Stimulated activated naive CD4-positive, alpha-beta T cell treated with Interleukin-2 at 50 U/mL for 16 hours (primary cell): ENCODE measurements around the gene DBNDD1.
A peak's percentile ranks its signal among the peaks of the same experiment; 100 is the strongest.
"Not testable (repeated sequence)": the region's sequence is repeated elsewhere in the genome, so short reads cannot be mapped to it uniquely, and the experiment has no call there.

Experiments used
- DNase-seq: peaks from one replicate; lab custom pipeline; 2025; lab: John Stamatoyannopoulos, UW

Gene DBNDD1

DNA sequence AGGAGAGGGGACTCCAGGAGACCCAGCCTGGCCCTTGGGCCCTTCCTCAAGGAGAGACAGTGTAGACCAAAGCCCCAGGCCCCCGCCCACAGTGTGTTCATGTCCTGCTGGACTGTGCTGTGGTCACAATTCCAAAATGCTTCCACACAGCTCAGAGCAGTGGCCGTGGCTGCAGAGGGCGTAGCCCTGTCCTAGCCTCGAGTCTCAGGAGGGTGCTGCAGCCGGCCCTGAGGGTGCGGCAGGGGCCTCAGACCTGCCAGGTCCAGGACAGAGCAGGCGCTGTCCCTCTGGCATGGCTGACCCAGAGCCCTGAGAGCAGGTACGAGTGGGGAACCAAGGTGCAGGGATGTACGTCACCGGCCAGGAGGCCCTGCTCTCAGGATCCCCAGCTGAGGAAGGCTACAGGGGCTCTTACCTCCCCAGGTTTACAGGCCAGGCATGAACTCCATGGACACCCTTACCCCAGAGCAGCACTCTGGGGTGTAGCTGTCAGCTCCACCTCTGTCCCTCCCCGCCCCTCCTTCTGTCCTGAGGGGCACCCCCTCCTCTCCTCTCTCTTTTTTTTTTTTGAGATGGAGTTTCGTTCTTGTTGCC is 7.3 kb downstream of the DBNDD1 start:
- no peak for DNase-seq

DNA sequence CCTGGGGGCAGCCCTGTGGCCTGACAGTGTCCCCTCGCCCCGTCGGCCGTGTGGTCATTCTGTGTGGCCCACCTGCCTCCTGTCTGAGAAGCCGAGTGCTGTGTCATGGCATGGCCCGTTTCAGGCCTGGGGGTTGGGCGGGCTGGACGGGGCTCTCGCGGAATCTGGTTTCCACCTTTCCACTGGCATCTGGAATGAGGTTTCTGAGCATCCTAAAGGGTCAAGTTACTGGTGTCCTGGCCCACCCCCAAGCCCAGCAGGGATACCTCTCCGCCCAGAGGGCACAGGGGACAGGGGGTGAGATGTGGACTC is 7.8 kb downstream of the DBNDD1 start:
- DNase-seq, result no peak

DNA sequence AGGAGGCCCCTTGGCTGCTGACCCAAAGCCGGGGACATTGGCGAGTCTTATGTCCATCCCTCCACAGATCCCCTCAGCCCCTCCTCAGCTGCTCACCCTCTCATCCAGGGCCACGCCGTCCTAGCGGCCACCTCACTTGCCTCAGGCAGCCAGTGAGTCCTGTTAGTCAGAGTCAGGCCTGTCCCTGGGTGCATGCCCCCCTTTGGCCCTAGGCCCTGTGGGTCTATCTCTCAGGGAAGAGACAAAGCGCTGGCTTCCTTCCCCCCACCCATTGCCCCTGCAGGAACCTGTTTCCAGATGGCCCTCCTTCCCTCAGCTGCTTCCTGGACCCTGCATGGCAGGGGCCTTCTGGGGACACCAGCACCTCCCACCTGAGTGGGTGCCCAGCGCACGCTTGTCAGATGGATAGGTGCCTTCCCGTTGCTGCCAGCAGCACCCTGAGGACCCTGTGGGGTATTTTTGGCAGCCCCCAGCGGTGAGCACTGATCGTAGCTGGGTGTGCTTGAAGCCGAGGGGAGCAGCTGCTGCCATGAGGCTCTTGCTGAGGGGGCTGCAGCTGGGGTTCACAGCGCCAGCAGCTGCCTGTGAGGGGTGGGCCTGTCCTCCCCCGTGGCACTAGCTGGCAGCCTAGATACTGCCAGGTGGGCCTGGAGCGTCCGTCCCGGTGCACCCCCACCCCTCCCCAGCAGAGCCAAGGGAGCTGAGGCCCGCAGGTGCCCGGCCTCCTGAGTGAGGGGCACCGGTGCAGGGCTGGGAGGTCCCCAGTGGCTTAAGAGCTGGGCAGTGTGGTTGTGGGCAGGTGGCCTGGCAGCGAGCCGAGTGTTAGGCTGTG is 8.4 kb downstream of the DBNDD1 start:
- DNase-seq, result no peak

DNA sequence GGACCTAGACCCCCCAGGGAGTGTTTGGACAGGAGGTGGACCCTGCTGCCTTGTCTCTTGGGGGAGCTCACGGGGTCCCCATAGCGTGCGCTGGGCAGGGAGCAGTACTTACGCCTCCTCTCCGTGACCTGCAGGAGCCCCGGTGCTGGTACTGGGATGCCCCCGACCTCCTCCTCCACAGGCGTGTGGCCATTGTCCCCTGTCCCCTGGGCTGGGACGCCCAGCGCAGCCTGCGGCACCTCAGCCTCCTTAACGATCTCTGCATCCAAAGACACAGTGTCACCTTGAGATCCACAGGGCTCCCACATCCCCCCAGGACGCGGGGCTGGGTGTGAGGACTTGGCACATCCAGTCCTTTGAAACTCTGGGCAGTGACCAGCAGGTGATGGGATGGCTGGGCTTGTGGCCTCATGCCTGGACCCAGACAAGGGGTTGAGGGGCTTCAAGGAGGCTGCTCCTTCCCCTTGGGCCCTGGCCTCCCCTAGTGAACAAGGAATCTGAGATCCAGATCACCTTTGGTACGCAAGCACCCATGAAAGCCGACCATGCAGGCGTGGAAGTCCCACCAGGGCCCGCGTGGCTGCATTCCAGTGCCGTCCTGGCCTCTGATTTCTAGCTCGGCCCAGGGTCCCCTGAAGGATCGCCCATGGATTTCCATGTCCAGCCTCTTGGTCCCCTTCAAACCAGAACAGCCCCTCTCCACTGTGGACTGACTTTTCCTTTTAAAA is 9.9 kb downstream of the DBNDD1 start:
- DNase-seq, result no peak

DNA sequence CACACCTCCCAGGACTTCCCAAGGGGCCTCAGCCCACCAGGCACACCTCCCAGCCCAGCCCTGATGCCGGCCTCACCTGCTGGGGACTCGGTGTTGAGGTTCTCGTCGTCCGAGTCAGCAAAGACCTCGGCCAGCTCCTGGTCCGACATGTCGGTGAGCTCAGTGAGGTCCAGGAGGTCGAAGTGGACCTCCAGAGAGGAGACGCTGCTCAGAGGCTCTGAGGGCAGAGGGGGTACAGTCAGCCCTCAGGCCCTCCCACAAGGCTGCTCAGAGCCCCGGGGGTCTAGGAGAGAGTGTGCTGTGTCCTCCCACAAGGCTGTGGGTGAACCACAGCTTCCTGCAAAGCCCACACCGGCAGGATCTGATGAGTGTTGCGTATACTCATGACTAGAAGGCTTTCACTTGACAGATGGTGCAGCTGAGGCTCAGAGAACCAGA is 10.5 kb downstream of the DBNDD1 start:
- peak; percentile 63 for DNase-seq

DNA sequence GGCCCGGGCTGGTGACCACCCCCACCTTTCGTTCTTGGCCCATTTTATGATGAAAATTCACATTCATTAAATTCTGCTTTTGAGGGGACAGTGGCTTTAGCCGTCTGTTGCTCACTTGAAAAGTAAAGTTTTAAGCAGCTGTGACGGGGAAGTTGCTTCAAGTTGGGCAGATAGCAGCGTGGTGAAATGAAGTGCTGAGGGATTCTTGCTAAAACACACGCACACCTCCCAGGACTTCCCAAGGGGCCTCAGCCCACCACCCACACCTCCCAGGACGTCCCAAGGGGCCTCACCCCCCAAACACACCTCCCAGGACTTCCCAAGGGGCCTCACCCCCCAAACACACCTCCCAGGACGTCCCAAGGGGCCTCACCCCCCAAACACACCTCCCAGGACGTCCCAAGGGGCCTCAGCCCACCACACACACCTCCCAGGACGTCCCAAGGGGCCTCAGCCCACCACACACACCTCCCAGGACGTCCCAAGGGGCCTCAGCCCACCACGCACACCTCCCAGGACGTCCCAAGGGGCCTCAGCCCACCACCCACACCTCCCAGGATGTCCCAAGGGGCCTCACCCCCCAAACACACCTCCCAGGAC is 11.5 kb downstream of the DBNDD1 start:
- DNase-seq, result not testable (repeated sequence)

DNA sequence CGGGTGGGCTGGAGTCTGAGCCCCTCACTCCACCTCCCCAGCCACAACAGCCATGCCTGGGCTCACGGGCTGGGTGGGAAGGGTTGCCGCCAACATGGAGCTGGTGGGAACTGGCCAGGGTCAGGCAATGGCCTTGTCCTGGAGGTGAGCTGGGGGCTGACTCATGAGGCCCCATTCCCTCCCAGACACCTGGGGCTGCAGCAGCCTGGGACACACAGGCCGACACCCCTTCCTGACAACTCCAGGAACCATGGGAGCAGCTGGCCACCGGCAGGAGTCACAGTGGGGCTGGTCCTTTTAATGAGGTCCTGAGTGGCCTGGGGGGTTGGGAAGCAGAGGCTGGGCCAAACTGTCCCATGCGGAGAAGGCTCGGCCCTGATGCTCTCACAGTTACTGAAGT is 12.2 kb downstream of the DBNDD1 start:
- DNase-seq, result no peak

DNA sequence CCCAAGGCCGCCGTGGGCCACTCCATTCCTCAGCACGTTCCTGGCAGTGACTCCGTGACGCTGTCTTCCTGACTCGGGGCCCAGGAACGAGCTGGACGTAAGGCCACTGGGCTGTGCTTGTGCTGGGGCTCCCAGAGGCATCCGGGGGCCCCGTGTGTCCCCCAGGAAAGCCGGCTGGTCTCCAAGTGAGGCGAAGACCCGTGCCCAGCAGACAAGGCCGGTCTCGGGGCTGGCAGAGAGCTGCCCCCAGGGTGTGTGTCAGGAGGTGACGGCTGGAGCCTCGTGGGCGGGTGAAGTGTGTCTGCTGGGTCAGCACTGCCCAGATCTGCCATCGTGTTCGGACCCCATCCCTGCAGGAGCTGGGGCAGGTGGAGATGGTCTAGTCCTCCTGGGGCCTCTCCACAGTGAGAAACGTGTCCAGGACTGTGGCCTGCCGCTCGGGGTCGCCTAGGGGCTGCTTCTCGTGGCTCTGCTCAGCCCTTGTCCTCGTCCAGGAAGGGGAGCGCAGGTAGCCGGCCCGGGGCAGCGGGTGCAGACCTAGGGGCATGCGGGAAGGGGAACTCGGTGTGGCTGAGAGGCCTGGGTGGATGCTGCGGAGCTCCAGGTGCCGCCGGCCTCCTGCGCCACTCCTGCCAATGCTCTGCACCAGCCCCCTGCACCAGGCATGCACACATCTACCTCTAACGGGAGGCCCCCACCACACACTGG is 13.1 kb downstream of the DBNDD1 start:
- DNase-seq, result no peak

DNA sequence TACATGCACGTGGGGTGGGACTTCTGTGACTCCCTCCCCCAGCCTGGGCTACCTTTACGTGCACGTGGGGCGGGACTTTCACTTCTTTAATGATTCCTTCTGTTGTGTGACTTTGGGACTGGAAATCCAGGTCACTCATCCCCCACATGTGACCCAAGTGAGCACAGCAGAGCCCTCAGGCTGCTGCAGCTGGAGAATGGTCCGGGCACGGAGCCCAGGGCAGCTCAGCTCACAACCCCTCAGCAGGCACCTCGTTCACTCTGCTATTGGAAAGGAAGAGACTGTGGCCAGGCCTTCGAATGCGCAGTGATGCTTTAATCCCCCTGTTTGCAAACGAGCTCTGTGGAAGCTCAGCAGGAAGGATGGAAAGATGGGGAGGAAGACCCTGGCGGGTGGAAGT is 14.7 kb downstream of the DBNDD1 start:
- DNase-seq, result no peak

DNA sequence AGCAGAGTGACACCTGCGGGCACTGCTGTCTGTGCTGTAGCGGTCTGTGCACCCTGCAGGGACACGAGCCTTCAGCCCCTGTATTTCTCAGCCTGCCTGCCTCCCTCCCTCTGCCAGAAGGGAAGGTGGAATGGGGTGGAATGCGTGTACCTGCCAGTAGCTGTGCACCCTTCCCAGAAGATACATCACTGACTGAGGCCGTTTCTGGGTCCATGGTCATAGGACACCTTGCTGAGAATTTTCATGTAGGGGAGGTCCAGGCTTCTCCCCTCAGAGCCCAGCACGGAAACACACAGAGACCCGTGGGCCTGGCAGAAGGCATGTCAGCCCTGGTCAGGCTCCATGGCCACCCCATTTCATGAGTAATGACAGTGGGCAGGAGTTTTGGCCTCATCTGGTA is 16.5 kb downstream of the DBNDD1 start:
- no peak for DNase-seq

DNA sequence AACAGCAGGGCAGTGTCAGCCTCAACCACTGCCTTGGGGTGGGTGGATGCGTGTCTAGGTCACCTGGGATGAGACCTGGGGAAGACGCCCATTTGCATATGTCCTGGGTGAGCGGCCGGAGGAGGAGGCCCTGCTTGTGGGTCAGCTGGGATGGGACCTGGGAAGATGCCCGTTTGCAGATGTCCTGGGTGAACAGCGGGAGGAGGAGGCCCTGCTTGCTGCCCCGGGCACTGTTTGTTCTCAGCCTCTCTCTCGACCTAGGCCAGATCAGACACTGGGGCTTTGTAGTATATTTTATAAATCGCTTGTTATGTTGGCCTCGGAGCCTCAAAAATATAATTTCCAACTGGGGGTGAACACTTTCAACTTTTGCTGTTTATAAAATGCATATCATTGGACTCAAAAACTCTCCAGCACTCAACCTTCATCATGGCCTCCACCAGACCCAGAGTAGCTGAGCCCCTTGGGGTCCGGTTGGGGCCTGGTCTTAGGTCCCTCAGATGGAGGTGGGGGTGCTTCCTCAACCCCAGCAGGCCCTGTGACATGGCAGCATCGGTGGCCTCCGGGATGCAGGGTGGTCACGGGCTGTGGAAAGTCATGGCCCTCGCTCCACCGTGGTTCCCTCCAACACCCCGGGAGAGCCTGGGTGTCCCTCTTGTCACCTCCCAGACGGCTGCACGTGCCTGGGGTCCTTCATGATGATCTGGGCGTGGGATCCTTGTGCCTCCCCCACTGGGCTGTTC is 17.3 kb downstream of the DBNDD1 start:
- no peak for DNase-seq

DNA sequence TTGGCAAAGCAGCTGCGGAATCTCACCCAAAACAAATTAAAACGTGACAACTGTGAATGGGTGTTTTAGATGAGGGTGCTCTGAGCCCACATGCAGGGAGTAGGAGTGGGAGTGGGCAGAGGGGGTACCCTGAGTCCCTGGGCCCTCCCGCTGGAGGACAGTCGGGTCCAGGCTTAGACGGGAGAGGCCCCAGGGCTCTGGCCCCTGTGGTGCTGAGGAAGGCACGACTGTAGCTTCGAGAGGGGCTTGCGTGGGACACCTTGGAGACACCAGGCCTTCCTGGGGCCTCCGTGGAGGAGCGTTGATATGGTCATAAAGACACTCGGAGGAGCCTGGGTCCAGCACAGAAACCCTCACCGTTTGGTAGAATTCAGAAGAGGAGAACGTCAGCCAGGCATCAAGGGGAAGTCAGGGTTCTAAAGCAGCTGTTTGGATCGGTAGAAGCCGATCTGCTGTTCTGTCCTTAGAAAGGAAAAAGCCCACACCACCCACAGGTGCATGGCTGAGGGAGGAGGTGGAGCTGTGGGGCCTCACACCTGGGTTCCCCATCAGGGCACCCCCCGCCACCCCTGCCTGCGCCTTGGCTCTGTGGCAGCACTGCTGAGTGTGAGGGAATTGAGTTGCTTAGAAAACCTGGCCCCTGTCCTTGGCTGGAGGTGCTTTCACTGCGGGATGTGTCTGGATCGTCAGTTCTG is 18.4 kb downstream of the DBNDD1 start:
- no peak for DNase-seq

DNA sequence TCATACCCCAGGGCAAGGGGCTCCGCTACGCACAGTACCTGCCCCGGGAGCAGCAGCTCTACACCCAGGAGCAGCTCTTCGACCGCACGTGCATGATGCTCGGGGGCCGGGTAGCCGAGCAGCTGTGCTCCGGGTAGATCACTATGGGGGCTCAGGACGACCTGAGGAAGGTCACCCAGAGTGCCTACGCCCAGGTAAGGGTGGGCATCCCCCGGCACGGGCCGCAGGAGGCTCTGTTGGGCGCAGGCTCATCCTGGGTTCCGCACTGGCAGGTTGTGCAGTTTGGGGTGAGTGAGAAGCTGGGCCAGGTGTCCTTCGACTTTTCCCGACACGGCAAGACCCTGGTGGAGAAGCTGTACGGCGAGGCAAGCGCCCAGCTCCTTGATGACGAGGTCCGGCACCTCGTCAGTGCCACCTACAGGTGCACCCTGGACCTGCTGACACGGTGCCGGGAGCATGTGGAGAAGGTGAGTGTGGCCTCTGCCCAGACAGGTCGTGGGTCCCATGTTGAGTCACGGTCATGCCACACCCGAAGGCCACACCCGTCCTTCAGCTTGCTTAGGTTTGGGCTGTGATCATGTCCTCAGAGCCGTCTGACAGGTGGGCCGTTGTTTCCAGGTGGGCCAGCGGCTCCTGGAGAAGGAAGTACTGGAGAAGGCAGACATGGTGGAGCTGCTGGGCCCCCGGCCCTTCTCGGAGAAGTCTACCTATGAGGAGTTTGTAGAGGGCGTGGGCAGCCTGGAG is 19.3 kb downstream of the DBNDD1 start:
- no peak for DNase-seq

DNA sequence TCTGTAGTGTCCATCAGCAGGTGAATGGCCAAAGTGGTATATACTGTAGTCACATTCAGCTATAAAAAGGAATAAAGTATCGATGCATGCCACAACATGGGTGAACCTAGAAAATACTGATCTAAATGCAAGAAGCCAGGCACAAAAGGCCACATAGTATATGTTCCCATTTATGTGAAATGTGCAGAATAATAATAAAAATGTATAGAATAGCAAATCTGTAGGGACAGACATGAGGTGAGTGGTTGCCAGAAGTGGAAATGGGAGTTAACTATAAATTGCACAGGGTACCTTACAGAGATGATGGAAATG is 23.1 kb downstream of the DBNDD1 start:
- no peak for DNase-seq

DNA sequence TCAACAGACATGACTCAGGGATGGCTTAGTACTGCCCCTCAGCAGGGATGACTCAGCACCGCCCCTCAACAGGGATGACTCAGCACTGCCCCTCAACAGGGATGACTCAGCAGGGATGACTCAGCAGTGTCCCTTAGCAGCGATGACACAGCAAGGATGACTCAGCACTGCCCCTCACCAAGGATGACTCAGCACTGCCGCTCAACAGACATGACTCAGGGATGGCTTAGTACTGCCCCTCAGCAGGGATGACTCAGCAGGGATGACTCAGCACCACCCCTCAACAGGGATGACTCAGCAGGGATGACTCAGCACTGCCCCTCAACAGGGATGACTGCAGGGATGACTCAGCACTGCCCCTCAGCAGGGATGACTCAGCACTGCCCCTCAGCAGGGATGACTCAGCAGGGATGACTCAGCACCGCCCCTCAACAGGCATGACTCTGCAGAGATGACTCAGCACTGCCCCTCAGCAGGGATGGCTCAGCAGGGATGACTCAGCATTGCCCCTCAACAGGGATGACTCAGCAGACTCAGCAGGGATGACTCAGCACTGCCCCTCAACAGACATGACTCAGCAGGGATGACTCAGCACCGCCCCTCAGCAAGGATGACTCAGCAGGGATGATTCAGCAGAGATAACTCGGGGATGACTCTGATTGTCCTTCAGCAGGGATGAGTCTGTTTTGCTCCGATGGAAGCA is 23.6 kb downstream of the DBNDD1 start:
- peak; percentile 80 for DNase-seq

DNA sequence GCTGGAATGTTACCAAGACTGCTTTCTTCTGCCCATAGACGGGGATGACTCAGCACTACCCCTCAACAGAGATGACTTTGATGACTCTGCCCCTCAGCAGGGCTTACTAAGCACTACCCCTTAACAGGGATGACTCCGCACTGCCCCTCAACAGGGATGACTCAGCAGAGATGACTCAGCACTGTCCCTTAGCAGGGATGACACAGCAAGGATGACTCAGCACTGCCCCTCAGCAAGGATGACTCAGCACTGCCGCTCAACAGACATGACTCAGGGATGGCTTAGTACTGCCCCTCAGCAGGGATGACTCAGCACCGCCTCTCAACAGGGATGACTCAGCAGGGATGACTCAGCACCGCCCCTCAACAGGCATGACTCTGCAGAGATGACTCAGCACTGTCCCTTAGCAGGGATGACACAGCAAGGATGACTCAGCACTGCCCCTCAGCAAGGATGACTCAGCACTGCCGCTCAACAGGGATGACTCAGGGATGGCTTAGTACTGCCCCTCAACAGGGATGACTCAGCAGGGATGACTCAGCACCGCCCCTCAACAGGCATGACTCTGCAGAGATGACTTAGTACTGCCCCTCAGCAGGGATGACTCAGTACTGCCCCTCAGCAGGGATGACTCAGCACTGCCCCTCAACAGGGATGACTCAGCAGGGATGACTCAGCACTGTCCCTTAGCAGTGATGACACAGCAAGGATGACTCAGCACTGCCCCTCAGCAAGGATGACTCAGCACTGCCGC is 24.4 kb downstream of the DBNDD1 start:
- DNase-seq, result peak; percentile 75

DNA sequence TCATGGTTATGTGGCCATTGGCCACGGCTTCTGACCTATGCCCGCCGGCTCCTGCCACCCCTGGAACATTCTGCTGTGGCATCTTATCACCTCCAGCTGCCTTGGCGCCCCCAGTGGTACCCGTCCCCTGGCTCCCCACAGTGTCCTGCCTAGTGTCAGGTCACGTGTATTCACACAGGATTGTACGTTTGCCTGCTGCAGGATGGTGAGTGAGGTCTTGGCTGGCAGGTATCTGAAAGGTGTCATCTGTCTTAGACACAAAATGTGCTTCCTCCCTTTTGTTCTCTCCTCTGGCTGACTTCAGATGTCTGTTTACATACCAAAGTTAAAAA is 24.9 kb downstream of the DBNDD1 start:
- no peak for DNase-seq

DNA sequence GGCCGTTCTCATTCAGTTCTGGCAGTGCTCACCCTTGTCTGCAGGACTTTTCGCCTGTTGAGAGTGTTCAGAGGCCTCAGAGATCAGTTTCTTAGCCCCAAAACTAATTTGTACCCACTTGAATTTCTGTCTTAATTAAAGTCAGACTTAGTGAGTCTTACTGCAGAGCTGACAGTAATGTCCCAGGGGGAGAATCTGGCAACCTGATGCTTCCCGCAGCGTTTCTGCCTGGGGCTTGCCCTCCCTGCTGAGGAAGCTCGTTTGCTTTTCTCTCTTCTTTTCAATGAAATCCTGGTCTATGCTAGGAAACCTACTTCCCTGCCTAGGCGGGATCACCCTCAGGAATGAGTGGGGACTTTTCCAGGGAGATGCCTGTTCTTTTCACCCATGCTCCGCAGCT is 25.3 kb downstream of the DBNDD1 start:
- DNase-seq, result no peak

DNA sequence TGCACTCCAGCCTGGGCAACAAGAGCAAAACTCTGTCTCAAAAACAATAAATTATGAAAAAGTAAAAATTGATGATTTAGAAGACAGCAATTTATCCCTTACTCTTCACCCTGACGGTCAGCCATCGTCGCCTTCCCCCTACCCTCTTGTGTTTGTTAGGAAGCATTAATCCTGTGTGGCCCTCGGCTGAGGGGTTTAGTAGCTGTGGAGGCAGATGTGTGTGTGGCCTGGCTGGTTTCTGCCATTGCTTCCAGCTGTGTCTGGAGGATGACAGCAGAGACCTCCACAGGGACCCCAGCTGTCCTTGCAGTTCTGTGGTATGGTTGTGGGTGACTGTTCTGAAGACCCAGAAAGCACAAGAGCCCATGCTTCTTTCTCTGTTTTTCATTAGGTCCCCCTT is 25.9 kb downstream of the DBNDD1 start:
- no peak for DNase-seq
